Thyroid gland (tissue), 4 donors: ENCODE measurements around the gene CRK. TPM values are rescaled to one million over a fixed set of nuclear protein-coding genes. Genes with fewer than 3 reads are reported as not detected.
A peak's percentile ranks its signal among the peaks of the same experiment; 100 is the strongest.

Experiments
- DNase-seq, 2 donors: peaks; one replicate each; pipeline ENCODE4 v3.0.0-alpha.2; 2019
- H3K27ac ChIP-seq, 3 donors: fragments of 200-600 bp; sonication (generic); 1 replicate in 2 of 3; 2 replicates in 1 of 3; pipeline ENCODE4 v1.5.1; 2016 to 2019; ENCODE audit warnings: mild to moderate bottlenecking in 1 of 3, moderate library complexity in 1 of 3
- H3K27me3 ChIP-seq: fragments of 200-600 bp; sonication (generic); one replicate; pipeline ENCODE4 v1.5.1; 2019
- H3K36me3 ChIP-seq, 2 donors: fragments of 200-600 bp; sonication (generic); one replicate each; pipeline ENCODE4 v1.5.1; 2016 to 2019
- H3K4me1 ChIP-seq, 2 donors: fragments of 200-600 bp; sonication (generic); one replicate each; pipeline ENCODE4 v1.5.1; 2017 to 2019
- H3K4me3 ChIP-seq, 3 donors: fragments of 200-600 bp; sonication (generic); replicated peaks in 1 of 3; 1 replicate in 2 of 3; 2 replicates in 1 of 3; pipeline ENCODE4 v1.5.1; 2016; ENCODE audit warnings: mild to moderate bottlenecking in 1 of 3
- H3K9me3 ChIP-seq: fragments of 200-600 bp; sonication (generic); one replicate; pipeline ENCODE4 v1.5.1; 2017
- POLR2A ChIP-seq, 2 donors: fragments of 450-650 bp; IDR thresholded peaks; one replicate each; pipeline ENCODE4 v1.6.1; 2017; ENCODE audit warnings: antibody characterized with exemption in 2 of 2, mild to moderate bottlenecking in 2 of 2, moderate library complexity in 1 of 2
- WGBS, 2 donors: methylation state at CpG; one replicate each; pipeline ENCODE4 v1.1.5; 2017; 5-methylcytosine and 5-hydroxymethylcytosine counted together
- intact Hi-C: fragments of 100-400 bp; cut with DNase I; formaldehyde crosslinking; loops from one replicate; pipeline ENCODE4 v1.15.1; 2023
- total RNA-seq, 4 donors: library from RNA; depleted of rRNA; stranded (reverse); fragments of >200 nt; gene quantifications; one replicate each; pipeline ENCODE4 v1.2.3, GENCODE V29; 2016
- TF ChIP-seq, protein P1 (sequence below), 6 experiments: fragments of 200-600 bp in 3 of 6; fragments of 450-650 bp in 3 of 6; sonication (generic) in 3 of 6; IDR thresholded peaks; one replicate each; pipeline ENCODE4 v1.5.1; 2016 to 2019; ENCODE audit warnings: antibody characterized with exemption in 6 of 6, mild to moderate bottlenecking in 2 of 6, inconsistent platforms in 1 of 6, moderate library complexity in 1 of 6

The CRK gene
- total RNA-seq = 100 to 1,000 TPM in 2 of 4 donors, 10 to 100 TPM in 2; 89.6 to 140 (median 98.7) TPM

DNA sequence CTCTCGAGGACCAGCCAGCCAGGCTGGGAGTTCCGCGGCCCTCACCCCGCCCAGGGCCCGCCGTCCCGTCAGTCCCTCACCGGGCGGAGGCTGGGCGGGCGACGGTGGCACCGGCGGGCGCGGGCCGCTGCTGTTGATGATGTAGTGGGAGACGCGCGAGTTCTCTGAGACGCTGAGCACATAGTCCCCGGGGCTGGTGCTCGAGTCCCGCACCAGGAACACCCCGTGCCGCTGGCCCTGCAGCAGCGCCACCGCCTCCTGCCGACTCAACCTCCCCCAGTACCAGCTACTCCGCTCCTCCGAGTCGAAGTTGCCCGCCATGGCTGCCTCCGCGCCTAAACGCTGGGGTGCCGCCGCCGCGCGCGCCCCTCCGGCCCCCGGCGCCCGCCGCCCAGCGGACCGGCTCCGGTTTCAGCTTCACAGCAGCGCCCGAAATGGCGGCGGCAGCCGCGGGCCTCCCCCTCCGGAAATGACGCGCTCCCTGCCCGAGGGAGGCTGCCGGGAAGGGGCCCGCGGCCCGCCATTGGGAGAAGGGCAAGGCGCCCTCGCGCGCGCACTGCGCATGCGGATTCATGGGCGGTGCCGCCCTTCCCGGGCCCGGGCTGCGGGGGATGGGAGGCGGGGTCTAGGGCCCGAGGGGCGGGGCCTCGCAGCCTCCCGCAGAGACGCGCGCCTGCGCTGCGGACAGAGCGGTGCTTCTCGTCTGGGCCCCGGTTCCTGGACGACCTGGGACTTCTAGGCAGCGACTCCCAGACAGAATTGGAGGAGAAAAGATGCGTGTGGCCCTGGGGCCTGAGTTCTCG lies at the start of gene CRK:
Gene CRK (minus strand): TSS at position 436 of the 803 bp plus-strand sequence. CDS start 115 bp downstream, at position 321.
- TF ChIP-seq POLR2A (IDR thresholded peaks at IDR 0.05) = peak; percentile 75 to 95
- TF ChIP-seq, protein P1, sequence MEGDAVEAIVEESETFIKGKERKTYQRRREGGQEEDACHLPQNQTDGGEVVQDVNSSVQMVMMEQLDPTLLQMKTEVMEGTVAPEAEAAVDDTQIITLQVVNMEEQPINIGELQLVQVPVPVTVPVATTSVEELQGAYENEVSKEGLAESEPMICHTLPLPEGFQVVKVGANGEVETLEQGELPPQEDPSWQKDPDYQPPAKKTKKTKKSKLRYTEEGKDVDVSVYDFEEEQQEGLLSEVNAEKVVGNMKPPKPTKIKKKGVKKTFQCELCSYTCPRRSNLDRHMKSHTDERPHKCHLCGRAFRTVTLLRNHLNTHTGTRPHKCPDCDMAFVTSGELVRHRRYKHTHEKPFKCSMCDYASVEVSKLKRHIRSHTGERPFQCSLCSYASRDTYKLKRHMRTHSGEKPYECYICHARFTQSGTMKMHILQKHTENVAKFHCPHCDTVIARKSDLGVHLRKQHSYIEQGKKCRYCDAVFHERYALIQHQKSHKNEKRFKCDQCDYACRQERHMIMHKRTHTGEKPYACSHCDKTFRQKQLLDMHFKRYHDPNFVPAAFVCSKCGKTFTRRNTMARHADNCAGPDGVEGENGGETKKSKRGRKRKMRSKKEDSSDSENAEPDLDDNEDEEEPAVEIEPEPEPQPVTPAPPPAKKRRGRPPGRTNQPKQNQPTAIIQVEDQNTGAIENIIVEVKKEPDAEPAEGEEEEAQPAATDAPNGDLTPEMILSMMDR (IDR thresholded peaks at IDR 0.05) = peak in 1 of 6 experiments; percentile 13
- Histone ChIP-seq H3K4me1 (peaks cover 40 to 53% of the 10 kb centered on the region in 2 donors), H3K36me3 (no peaks in the 10 kb centered on the region), H3K9me3 (no peaks in the 10 kb centered on the region), H3K27ac (peak within 1 kb of the TSS; percentile 81 to 98 (median 96)), H3K27me3 (no peaks in the 10 kb centered on the region), H3K4me3 (peak within 1 kb of the TSS; percentile 85 to 100 (median 95))
- DNase-seq = peak; percentile 96 to 97
- intact Hi-C loops = loop anchor here (5.0 to 10.0 kb wide), 2 partner anchors 61 to 71 kb away; partner anchors contain the start of gene INPP5K
- WGBS, 2 donors = 0 to 2% methylated on average over 15 to 26 of the region's 93 CpGs

DNA sequence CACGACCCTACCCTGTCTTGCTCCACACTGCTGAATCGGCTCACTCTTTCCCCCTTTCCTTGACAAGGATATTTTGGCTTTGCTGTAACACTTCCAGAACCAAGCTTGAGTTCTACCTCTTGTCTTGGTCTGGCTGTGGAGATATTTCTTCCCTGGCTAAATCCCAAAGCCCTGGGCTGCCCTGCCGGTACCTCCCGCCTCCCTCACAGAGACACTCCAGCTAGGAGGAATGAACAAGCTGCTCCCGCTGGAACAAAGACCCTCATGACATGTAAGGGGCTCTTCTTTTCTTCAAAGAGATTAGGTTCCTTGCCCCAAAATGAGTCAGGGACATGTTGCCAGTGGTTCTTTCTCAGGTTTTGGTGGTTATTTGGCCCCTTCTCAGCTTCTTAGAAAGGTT lies 49.6 kb upstream of the CRK start:
- no peaks in the 10 kb centered on the region for H3K27me3 ChIP-seq
- no peak for TF ChIP-seq POLR2A (IDR thresholded peaks at IDR 0.05)
- TF ChIP-seq, protein P1 (IDR thresholded peaks at IDR 0.05) = no peak
- WGBS, 2 donors = 33 to 38% methylated on average over 5 of the region's 5 CpGs
- no peak overlapping the region for H3K4me3 ChIP-seq
- intact Hi-C loops = no loop called here
- peaks cover 26 to 56% of the 10 kb centered on the region in 2 donors for H3K4me1 ChIP-seq
- peaks cover 8 to 17% of the 10 kb centered on the region in 2 donors for H3K36me3 ChIP-seq
- no peaks in the 10 kb centered on the region for H3K9me3 ChIP-seq
- DNase-seq = peak; percentile 33 to 43
- H3K27ac ChIP-seq = peak overlapping the region; percentile 74 to 83 (median 78)

DNA sequence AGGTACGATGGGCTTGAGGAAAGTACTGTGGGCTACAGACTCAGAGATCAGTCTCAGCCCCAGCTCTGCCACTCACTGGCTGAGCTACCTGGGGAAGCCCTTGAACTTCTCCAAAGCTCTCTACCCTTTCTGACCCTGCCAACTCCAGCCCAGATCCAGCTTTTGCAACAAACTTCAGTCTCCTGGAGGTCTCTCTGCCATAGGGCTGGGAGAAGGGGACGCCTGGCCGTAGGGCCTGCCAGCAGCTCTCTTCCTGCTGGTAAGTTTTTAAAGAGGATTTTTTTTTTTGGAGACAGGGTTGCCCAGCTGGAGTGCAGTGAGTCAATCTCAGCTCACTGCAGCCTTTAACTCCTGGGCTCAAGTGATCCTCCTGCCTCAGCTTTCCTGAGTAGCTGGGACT lies 48.8 kb upstream of the CRK start:
- WGBS, 2 donors = 57 to 68% methylated on average over 3 of the region's 3 CpGs
- peak; percentile 64 to 67 for DNase-seq
- no peaks in the 10 kb centered on the region for H3K27me3 ChIP-seq
- no peak for TF ChIP-seq POLR2A (IDR thresholded peaks at IDR 0.05)
- TF ChIP-seq, protein P1 (IDR thresholded peaks at IDR 0.05) = no peak
- no peaks in the 10 kb centered on the region for H3K9me3 ChIP-seq
- intact Hi-C loops = no loop called here
- H3K4me1 ChIP-seq = peaks cover 26 to 49% of the 10 kb centered on the region in 2 donors
- H3K4me3 ChIP-seq = no peak overlapping the region
- peaks cover 8 to 16% of the 10 kb centered on the region in 2 donors for H3K36me3 ChIP-seq
- H3K27ac ChIP-seq = peak overlapping the region; percentile 74 to 83 (median 78)

DNA sequence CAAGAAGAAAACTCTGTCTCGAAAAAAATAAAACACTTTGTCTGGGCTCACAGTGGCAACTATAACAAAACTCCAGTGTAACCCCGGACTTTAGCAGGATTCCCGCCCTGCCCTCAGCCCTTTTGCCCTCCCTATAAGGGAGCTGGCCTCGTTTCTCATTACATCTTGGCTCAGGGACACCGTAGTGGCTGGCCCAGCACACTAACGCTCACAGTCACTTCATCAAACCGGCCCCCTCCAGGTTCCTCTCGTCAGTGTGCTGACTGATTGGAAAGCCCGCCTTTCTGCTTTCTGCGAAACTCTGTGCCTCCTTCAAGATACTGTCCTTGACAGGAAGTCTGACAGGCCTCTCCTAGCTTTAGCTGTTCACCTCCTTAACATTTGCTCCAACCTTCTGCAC lies 47.7 kb upstream of the CRK start:
- TF ChIP-seq, protein P1 (IDR thresholded peaks at IDR 0.05) = no peak
- no peak for TF ChIP-seq POLR2A (IDR thresholded peaks at IDR 0.05)
- 85 to 87% methylated on average over 10 of the region's 10 CpGs for WGBS, 2 donors
- H3K4me1 ChIP-seq = peaks cover 26 to 41% of the 10 kb centered on the region in 2 donors
- intact Hi-C loops = no loop called here
- H3K27me3 ChIP-seq = no peaks in the 10 kb centered on the region
- no peak overlapping the region for H3K27ac ChIP-seq
- H3K4me3 ChIP-seq = no peak overlapping the region
- no peak for DNase-seq
- H3K9me3 ChIP-seq = no peaks in the 10 kb centered on the region
- H3K36me3 ChIP-seq = peaks cover under 1 to 6% of the 10 kb centered on the region in 2 donors

DNA sequence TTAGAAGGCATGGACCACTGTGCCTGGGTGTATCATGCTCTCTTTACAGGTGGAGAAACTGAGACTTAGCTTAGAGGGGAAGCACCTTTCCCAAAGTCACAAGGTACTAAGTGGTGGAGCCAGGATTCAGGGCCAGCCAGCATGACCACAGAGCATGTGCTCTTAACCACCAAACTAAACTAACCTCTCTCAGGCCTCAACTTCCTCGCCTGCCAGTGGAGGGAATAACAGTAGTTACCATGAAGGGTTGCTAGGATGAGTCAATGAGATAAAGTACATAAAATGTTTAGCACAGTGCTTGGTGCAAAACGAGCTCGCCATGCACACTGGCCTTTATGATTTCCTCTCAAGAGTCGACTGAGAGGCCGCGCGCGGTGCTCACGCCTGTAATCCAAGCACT lies 42.8 kb upstream of the CRK start:
- peaks cover 18 to 26% of the 10 kb centered on the region in 2 donors for H3K4me1 ChIP-seq
- no peaks in the 10 kb centered on the region for H3K9me3 ChIP-seq
- H3K4me3 ChIP-seq = no peak overlapping the region
- no peaks in the 10 kb centered on the region for H3K27me3 ChIP-seq
- intact Hi-C loops = no loop called here
- H3K36me3 ChIP-seq = peaks cover 9 to 15% of the 10 kb centered on the region in 2 donors
- peak overlapping the region in 1 of 3 donors; percentile 28 for H3K27ac ChIP-seq
- no peak for DNase-seq
- TF ChIP-seq POLR2A (IDR thresholded peaks at IDR 0.05) = no peak
- TF ChIP-seq, protein P1 (IDR thresholded peaks at IDR 0.05) = no peak
- 88% methylated on average over 9 of the region's 9 CpGs for WGBS, 2 donors
